Fibroblast of lung (primary cell): ENCODE results near the gene EFCC1.

Experiments
- CTCF ChIP-seq, 2 donors: IDR thresholded peaks in 1 of 2; conservative IDR thresholded peaks in 1 of 2; 1 replicate in 1 of 2; 2 replicates in 1 of 2; pipeline ENCODE4 v1.5.1; 2011 to 2012; ENCODE audit warnings: low read length in 2 of 2, control low read depth in 1 of 2, inconsistent platforms in 1 of 2, low read depth in 1 of 2, mild to moderate bottlenecking in 1 of 2
- EZH2 ChIP-seq: IDR thresholded peaks from 2 replicates; pipeline ENCODE4 v1.5.1; 2012; ENCODE audit warnings: low read length, control low read depth, mild to moderate bottlenecking; ENCODE audit errors: missing control alignments

- TF ChIP-seq CTCF (conservative IDR thresholded peaks at IDR 0.05 in 1 of 2, IDR thresholded peaks at IDR 0.05 in 1 of 2; ENCODE audit: low read depth in 1 of 2, low read length in 2 of 2) (no peak), EZH2 (no peak)
These were observed 44.7 kb upstream of the EFCC1 start for GRCh38 chr3:128956440-128956839.
